Measurements from ENCODE around the gene TTLL12.

The TTLL12 gene

DNA sequence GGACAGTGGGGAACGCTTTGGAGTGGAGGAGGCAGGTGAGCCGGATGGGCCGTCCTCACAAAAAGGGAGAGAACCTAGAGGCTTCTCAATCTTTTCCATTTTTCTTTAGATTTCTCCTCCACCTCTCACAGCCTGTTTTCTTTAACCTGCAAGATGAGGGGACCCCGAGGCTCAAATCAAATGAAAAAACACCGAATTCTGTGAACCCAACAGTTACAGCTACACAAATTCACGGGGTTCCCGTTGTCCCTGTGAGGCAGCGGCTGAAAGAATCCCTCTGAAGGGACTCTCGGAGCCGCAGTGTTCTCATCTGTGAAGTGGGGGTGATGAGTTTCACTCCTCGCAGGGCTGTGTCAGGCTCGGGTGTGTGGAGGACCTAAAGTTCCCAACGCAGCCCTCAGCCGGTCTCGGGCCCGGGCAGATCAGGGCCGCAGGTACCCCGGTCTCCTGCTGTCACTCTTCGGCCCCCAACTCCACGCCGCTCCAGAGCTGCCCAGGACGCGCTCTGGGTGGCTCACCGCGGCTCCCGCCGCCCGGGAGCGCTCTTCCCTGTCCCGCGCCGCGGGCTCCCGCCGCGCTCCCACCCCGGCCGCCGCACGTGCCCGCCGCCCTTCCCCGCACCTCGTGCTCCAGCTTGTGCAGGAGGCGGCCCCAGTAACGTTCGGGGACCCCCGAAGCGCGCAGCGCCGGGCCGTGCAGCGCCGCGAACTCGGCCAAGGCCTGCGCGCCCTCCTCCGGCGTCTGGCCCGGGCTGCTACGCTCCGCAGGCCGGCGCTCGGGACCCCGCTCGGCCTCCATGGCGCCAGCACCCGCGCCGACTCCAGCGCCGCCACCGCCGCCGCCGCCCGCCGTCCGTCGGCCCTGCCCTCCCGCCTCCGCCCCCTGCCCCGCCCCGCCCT, at the start of gene TTLL12:
TSS of gene TTLL12 (minus strand) at position 863 of the 899 bp plus-strand sequence. CDS start at position 798, 65 bp downstream.
- no peaks in the 10 kb centered on the region for H4K20me1 ChIP-seq (ENCODE audit: insufficient read depth, low read length)
- no peaks in the 10 kb centered on the region for H3K36me3 ChIP-seq (replicated peaks; ENCODE audit: insufficient read depth, low read length)
- H3K9me2 ChIP-seq (replicated peaks; ENCODE audit: insufficient read depth, low read length): no peaks in the 10 kb centered on the region
- DNase-seq: peak; percentile 59
- H2AFZ ChIP-seq (ENCODE audit: low read length): peak within 1 kb of the TSS; percentile 92
- peaks cover 40% of the 10 kb centered on the region for H3K79me2 ChIP-seq (ENCODE audit: low read length)
- H3K27me3 ChIP-seq (replicated peaks; ENCODE audit: insufficient read depth, low read length): peaks cover 7% of the 10 kb centered on the region; the same call in 1 of the 2 replicates
- peak within 1 kb of the TSS; percentile 91 for H3K4me2 ChIP-seq (ENCODE audit: low read depth, low read length)
- H3K27ac ChIP-seq (ENCODE audit: low read length): peak within 1 kb of the TSS; percentile 77
- peak within 1 kb of the TSS; percentile 80 for H3K4me3 ChIP-seq (ENCODE audit: low read length)
- H3K9me3 ChIP-seq (replicated peaks; ENCODE audit: insufficient read depth, low read length): no peaks in the 10 kb centered on the region
- H3K9ac ChIP-seq (ENCODE audit: low read length): peak within 1 kb of the TSS; percentile 84
- H3F3A ChIP-seq (ENCODE audit: insufficient read depth, low read length): peaks cover 7% of the 10 kb centered on the region
- H3K4me1 ChIP-seq (ENCODE audit: low read length): peaks cover 6% of the 10 kb centered on the region
- TF ChIP-seq EZH2phosphoT487 (IDR thresholded peaks at IDR 0.05; ENCODE audit: low read length) (no peak), EZH2 (optimal IDR thresholded peaks at IDR 0.05; ENCODE audit: low read depth, low read length) (no peak)
- TF ChIP-seq, protein P1, sequence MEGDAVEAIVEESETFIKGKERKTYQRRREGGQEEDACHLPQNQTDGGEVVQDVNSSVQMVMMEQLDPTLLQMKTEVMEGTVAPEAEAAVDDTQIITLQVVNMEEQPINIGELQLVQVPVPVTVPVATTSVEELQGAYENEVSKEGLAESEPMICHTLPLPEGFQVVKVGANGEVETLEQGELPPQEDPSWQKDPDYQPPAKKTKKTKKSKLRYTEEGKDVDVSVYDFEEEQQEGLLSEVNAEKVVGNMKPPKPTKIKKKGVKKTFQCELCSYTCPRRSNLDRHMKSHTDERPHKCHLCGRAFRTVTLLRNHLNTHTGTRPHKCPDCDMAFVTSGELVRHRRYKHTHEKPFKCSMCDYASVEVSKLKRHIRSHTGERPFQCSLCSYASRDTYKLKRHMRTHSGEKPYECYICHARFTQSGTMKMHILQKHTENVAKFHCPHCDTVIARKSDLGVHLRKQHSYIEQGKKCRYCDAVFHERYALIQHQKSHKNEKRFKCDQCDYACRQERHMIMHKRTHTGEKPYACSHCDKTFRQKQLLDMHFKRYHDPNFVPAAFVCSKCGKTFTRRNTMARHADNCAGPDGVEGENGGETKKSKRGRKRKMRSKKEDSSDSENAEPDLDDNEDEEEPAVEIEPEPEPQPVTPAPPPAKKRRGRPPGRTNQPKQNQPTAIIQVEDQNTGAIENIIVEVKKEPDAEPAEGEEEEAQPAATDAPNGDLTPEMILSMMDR (IDR thresholded peaks at IDR 0.05; ENCODE audit: low read length): no peak

DNA sequence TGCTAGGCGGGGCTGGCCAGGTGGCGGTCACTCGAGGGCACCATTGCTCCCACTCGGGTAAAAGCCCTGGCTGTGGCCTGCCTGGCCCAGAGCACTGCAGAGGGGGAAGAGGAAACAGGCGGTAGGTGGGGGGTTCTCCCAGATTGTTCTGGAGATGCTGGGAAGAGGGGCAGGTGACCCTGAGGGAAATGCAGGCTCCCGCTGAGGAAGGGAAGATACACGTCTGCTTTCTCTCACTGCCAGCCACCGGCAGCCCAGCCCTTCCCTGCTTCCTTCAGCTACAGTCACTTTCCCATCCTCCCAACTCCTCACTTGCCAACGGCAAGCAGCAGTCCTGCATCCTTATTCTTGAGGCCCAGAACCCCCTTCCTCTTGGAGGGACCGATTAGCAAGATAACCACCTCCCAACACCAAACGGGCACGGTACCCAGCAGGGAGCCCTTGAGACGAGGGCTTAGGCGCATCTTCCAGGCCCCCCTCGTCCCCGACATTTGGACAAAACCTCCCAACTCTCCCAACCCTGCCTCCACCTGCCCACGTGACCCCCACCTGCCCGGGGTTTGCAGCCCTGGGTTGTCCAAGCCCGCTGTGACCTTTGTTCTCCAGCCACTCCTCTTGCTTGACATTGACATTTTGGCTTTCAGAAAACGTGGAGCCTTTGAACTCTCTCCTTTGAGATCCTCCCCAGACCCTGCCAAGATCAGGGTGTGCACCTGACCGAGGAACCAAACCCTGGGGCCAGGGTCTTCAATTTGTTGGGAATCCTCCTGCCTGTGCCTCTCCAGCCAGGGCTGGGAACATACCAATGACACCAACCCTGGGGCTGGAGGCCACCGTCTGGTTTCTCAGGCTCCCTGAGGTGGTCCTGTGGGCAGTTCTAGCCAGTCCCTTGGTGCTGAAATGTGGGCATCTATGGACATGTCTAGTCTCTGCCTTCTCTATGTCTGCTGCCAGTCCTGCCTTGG, 48.8 kb upstream of the TTLL12 start:
- no peaks in the 10 kb centered on the region for H3K4me1 ChIP-seq (ENCODE audit: low read length)
- H3K4me3 ChIP-seq (ENCODE audit: low read length): no peak overlapping the region
- no peaks in the 10 kb centered on the region for H3K79me2 ChIP-seq (ENCODE audit: low read length)
- no peak overlapping the region for H3K9ac ChIP-seq (ENCODE audit: low read length)
- no peaks in the 10 kb centered on the region for H3K36me3 ChIP-seq (replicated peaks; ENCODE audit: insufficient read depth, low read length)
- H3K9me2 ChIP-seq (replicated peaks; ENCODE audit: insufficient read depth, low read length): no peaks in the 10 kb centered on the region
- H2AFZ ChIP-seq (ENCODE audit: low read length): no peak overlapping the region
- H3K27me3 ChIP-seq (replicated peaks; ENCODE audit: insufficient read depth, low read length): no peaks in the 10 kb centered on the region; the same call in 1 of the 2 replicates
- H3K27ac ChIP-seq (ENCODE audit: low read length): no peak overlapping the region
- no peaks in the 10 kb centered on the region for H4K20me1 ChIP-seq (ENCODE audit: insufficient read depth, low read length)
- H3F3A ChIP-seq (ENCODE audit: insufficient read depth, low read length): no peaks in the 10 kb centered on the region
- no peak overlapping the region for H3K4me2 ChIP-seq (ENCODE audit: low read depth, low read length)
- no peak for DNase-seq
- no peaks in the 10 kb centered on the region for H3K9me3 ChIP-seq (replicated peaks; ENCODE audit: insufficient read depth, low read length)
- no peak for TF ChIP-seq EZH2 (optimal IDR thresholded peaks at IDR 0.05; ENCODE audit: low read depth, low read length)
- no peak for TF ChIP-seq EZH2phosphoT487 (IDR thresholded peaks at IDR 0.05; ENCODE audit: low read length)
- TF ChIP-seq, protein P1 (IDR thresholded peaks at IDR 0.05; ENCODE audit: low read length): no peak

DNA sequence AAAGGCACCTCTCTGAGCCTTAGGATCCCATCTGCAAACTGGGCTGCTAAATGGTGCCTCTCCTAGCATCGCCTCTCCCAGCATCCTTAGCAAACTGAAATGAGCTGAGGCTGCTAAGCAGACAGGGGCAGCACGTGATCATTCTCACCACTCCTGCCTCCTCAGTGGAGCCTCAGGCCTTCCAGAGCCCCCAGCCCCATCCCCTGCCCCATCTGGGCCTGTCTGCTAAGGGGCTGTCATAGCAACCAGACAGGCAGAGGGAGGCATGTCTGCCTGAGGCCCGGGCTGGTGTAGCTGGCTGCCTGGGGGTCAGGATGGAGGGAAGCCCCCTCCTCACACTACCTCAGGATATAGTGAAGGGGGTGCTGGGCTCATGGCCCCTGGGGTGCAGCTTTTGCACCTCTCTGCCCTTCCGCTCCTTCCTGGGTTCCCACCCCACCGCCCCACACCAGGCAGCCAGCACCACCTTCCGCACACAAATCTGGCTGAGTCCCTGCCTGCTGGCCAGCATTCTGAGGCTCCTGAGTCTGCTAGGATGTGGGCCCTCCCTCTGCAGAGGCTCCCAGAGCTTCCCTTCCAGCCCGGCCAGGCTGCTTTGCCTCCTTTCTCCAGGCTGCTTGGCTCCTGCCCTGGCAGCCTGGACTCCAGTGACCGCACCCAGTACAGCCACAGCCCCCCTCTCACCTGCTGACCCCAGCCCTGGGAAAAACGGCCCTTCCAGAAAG, 47.5 kb upstream of the TTLL12 start:
- Histone ChIP-seq H3F3A (ENCODE audit: insufficient read depth, low read length) (no peaks in the 10 kb centered on the region), H4K20me1 (ENCODE audit: insufficient read depth, low read length) (no peaks in the 10 kb centered on the region), H3K79me2 (ENCODE audit: low read length) (no peaks in the 10 kb centered on the region), H3K4me3 (ENCODE audit: low read length) (no peak overlapping the region), H3K9me3 (replicated peaks; ENCODE audit: insufficient read depth, low read length) (no peaks in the 10 kb centered on the region), H3K27ac (ENCODE audit: low read length) (no peak overlapping the region), H3K9ac (ENCODE audit: low read length) (no peak overlapping the region), H3K27me3 (replicated peaks; ENCODE audit: insufficient read depth, low read length) (no peaks in the 10 kb centered on the region; the same call in 1 of the 2 replicates), H3K4me1 (ENCODE audit: low read length) (no peaks in the 10 kb centered on the region), H2AFZ (ENCODE audit: low read length) (no peak overlapping the region), H3K4me2 (ENCODE audit: low read depth, low read length) (no peak overlapping the region), H3K9me2 (replicated peaks; ENCODE audit: insufficient read depth, low read length) (no peaks in the 10 kb centered on the region), H3K36me3 (replicated peaks; ENCODE audit: insufficient read depth, low read length) (no peaks in the 10 kb centered on the region)
- TF ChIP-seq EZH2phosphoT487 (IDR thresholded peaks at IDR 0.05; ENCODE audit: low read length) (no peak), EZH2 (optimal IDR thresholded peaks at IDR 0.05; ENCODE audit: low read depth, low read length) (no peak)
- TF ChIP-seq, protein P1 (IDR thresholded peaks at IDR 0.05; ENCODE audit: low read length): no peak
- no peak for DNase-seq
